ENCODE data around the gene USP48.

DNA sequence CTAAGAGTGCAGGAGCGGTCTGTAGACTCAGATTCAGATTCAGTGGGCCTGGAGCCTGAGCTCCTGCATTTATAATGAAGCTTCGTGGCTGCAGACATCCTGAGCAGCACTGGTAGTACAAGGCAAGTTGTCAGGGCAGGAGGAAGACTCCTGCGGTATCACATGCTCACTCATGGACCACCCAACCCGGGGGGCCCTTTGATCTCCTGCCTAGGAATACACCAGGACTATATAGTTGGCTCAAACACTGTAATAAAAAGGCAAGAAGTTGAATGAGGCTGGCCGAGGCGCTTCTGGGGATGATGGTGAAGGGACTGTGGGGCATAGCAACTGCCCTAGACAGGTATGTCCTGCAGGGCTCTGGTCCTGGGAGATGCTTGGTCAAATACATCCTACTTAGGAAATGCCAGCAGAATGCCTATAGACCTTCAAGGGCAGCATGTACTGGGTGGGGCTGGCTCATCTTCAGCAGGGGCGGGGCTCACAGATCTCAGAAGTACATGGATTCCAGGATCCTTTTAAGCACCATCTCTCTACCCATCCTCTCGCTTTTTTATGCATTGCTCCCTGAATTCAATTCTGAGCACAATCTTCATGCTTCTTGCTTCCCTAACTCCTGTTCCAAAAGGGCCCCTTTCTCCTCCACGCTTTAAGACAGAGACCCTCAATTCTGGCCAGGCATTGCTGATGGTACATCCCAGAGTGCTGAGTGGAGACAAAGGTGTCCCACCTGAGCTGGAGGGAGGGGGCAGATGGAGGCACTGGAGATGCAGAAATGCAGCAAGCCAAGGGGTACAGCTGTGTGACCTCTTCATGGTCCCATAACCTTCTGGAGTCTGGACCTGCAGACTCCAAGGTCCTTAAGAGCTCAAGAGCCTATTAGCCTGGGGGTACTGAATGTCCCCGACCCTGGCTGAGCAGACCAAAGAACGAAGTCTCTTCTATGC lies 111.7 kb downstream of the USP48 start:
- no peak for TF ChIP-seq ZNF205 (CRISPR knock-in tag; IDR thresholded peaks at IDR 0.05)
- no peak for TF ChIP-seq YY1 (IDR thresholded peaks at IDR 0.05; ENCODE audit: insufficient read depth, insufficient replicate concordance, low read depth, low read length)
- TF ChIP-seq ZNF512B (CRISPR knock-in tag; IDR thresholded peaks at IDR 0.05; ENCODE audit: borderline replicate concordance): no peak
